Cerebellar nuclear complex (tissue), 1 donor: ENCODE data around the gene PXK.
"Not testable (repeated sequence)": the region's sequence is repeated elsewhere in the genome, so short reads cannot be mapped to it uniquely, and the experiment has no call there.

Experiments used
- DNase-seq, 2 experiments: peaks; one replicate each; lab custom pipeline; 2025; lab: John Stamatoyannopoulos, UW

PXK gene

DNA sequence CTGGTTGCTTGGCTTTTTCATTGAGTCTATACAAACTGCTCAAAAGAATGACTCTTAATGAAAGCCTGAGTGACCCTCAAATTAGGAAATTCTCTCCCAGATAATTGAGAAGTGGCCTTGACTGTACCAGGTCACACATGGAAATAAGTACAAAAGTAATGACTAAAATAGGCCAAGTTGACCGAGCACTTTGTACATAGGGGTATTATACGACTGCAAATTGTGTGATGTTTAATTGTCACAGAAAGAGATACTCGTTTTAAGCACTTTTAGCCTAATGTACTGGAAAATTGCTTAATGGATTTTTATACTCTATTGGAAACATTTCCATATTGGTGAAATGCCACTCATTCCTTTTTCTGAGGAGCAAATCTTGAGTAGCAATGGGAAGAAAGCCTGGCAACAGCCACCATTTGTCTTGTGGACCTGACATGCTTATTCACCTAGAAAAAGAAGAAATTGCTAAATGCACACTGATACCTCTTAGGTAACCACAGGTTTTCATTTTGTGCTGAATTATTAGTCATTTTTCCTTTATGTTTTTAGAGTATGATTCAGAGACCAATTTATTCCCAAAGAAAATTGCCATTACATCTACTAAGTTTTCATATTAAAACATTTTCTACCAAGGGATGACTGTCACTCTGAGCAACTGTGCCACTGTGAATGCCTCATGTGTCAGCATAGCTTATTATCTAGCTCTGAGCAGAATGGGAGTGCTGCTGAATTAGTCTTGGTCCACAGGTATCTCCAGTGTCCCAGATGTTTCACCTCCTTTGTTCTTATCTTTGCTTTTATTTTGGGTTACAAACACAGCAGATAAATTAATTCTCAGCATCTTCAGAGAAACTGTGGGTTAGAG, 8.9 kb upstream of the PXK start:
- no peak for DNase-seq

DNA sequence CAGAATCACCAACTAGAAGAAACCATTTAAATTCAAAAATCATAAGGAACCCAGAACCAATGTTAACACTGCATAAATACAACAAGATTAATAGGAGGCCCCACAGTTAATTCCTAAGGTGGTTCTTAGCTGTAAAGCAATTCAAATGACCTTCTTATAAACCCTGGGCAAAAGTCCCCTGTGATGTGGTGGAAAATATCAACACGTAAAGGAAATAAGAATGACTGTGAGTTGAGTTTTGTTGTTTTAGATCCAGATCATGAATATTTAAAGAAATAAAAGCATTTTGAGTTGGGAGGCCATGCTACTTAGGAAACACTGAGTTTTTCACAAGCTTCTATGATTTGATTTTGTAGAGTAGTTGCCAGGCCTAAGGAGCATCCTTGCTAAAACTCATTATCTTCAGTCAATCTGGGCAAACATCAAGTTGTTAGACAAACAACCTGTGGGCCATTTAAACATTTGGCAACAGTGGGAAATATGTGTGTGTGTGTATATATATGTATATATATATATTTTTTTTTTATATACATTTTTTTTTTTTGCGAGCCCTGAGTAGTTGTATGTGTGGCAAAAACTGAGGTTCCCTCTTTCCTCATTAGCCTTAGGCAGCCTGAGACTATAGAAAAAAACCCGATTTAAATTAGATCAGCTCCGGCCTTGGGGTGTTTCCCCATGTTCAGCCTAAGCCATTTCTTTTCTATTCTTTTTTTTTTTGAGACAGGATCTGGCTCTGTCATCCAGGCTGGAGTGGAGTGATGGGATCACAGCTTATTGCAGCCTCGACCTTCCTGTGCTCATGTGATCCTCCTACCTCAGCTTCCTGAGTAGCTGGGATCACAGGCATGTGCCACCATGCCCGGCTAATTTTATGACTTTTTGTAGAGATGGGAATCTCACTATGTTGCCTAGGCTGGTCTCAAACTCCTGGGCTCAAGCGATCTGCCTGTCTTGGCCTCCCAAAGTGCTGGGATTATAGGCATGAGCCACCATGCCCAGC, 8.0 kb upstream of the PXK start:
- no peak for DNase-seq

DNA sequence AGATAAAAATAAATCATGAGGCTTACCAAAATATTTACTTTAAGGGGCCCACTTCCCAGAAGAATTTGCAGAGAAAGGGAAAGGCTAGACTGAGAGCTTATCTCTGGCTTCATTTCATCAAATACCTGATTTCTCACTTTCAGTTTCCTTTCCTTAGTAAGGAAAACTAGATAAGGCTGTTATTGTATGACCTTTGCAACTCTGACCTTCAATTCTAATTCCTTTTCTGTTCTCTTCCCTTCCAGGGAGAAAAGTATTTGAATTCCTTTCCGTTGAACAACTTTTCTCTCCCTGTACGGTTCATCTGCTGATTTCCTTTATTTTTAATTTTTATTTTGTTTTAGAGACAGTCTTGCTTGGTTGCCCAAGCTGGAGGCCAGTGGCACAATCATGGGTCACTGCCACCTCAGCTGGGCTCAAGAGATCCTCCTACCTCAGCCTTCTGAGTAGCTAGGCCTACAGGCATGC, 7.1 kb upstream of the PXK start:
- DNase-seq, result no peak

DNA sequence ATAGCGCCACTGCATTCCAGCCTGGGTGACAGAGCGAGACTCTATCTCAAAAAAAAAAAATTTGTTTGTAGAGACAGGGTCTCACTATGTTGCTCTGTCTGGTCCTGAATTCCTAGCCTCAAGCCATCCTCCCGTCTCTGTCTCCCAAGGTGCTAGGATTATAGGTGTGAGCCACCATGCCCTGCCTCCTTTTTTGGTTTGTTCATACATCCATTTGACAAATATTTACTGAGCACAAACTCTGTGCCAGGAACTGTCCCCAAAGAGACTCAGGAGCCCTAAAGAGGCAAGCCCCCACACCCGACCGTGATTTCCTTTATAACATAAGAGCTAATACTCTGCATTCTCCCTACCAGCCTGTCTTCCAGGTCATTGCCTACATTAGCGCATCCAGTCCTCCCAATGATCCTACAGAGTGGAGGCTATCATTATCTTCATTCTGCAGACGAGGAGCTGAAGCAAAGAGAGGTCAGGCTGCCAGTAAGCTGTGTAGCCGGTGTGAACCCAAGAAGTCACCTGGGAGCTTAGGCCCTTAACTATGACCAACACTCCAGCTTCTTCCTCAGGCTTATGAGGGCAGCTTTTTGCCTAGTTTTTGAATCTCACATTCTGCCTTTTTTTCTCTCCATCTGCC, 6.3 kb upstream of the PXK start:
- DNase-seq, result no peak

DNA sequence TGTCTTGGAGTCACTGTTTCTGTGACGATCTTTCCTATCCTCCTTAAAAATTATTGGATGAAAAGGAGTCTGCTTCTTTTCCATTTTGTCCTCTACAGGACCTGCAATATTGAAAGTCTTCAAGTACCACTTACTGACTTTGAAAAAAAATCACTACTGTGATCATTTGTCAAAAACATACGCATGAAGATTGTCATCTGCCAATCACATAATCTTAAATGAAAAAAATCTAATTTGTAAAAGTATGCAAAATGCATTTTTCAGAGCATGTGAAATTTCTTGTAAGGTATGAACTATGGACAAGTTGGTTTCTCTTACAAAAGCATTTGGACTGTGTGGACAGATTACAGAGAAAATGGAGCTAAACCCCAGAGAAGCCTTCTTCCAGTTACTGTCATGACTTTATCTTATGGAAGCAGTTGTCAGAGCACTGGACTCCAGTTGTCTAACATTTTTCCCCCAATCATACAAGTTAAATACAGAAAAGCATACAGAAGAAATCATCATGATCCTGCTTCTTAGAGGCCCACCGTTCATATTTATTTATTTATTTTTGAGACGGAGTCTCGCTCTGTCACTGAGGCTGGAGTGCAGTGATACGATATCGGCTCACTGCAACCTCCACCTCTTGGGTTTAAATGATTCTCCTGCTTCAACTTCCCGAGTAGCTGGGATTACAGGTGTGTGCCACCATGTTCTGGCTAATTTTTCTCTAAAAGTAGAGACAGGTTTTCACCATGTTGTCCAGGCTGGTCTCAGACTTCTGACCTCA, 3.4 kb upstream of the PXK start:
- DNase-seq, result no peak

DNA sequence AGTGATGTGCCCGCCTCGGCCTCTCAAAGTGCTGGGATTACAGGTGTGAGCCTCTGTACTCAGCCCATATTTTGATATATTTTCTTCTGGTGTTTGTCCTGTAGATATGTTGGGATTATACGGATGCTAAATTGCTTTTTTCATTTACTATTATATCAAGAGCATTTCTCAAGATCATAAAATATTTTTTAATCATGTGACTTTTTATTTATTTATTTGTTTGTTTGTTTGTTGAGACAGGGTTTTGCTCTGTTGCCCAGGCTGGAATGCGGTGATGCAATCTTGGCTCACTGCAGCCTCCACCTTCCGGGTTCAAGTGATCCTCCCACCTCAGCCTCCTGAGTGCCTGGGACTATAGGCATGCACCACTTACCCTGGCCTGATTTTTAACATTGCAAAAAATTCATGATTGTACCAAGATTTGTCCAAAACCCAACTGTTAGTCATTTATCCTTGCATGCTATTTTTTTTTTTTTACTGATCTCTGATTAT, 2.7 kb upstream of the PXK start:
- no peak for DNase-seq

DNA sequence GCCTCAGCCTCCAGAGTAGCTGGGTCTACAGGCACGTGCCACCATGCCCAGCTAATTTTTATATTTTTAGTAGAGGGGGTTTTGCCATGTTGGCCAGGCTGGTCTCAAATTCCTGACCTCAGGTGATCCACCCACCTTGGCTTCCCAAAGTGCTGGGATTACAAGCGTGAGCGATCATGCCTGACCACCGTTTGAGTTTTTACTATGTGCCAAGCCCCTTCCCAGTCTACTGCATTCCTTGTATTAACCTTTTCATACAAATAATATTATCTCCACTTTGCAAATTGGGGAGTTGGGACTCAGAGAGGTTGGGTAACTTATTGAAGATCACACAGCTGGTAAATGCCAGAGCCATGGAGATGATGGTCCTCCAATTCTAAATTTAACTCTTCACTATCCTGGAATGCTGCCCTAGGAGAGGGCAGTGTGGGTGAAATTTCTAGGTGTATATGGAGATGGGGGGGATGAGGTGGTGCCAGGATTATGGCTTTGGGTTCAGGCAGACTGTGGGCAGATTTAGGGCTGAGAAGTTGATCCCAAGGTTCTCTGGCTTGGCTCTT, 1.0 kb upstream of the PXK start:
- DNase-seq, result no peak

DNA sequence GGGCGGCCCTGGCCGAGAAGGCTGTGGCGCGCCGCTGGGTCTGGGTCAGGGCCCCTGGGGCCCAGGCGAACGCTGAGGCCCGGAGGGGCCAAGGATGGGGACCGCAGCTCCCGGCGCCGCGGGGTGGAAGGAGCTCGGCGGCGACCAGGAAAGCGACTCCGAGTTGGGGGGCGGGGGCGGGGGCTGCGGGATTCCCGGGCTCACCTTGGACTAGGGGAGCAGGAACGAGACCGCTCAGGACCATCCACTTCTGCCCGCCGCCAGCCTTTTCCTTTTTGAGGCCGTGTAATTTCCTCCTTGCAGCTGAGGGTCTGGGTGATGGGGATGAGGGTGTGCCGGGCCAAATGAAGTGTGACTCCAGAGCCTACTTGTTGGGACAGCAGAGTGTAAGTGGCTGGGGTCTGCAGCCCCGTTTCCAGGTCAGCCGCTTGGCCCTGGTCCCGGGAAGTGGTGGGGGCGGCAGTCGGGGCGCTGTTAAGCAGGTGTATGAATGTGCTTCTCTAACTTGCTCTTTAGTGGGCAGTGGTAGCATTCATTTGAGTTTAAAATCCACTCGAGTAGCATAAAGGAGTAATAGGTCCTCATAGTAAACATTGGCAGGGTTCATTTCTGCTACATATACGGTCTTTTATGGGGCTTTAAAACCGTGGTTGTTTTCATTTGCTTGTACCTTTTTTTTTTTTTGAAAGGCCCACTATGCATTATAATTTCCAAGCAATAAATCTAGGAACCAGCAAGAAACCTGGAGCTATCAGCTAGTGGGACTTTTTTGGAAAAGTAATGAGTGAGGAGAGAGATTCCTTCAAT, 717 bp downstream of the PXK start:
- DNase-seq, result no peak

DNA sequence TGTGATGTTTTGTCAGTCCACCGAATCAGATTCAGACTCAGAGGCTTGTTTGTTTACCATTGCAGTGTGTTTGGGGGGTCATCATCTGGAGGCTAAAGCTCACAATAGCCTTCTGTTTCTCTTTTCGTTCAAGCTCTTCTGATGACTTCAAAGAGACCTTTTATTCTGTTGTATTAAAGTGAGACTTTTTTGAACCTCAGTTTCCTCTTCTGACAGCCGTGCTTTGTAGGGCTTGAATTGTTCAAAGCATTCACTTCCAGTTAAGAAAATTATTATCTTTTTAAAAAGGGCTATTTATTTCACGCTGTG, 1.3 kb downstream of the PXK start:
- no peak for DNase-seq

DNA sequence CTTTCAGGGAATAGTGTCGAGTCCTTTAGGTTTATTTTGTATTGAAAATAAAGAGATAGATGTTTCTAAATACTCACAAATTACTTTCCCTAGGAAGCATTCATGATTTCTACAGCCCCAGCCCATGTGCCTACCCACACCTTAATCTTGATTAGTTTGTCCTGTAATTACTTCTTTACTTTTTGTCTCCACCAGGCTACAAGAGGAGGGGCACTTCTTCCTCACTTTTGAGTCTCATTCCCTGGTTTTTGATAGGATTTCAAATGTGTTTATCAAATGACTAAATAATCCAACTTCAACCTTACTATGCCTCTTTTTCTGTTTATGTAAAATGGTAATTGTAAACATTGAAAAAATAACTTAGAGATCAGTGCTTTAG, 1.8 kb downstream of the PXK start:
- DNase-seq, result no peak

DNA sequence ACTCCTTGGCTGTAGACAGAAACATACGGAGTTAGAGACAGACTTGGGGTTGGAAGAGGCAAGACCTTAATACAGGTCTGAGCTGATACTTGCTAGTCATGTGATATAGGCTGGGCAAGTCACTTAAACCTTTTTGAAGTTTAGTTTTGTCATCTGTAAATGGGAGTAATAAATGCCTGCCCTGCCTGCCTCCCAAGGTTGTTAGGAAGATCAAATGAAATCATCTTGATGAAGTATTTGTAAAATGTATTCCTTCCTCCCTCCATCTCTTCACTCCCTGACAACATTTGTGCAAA, 2.9 kb downstream of the PXK start:
- no peak for DNase-seq

DNA sequence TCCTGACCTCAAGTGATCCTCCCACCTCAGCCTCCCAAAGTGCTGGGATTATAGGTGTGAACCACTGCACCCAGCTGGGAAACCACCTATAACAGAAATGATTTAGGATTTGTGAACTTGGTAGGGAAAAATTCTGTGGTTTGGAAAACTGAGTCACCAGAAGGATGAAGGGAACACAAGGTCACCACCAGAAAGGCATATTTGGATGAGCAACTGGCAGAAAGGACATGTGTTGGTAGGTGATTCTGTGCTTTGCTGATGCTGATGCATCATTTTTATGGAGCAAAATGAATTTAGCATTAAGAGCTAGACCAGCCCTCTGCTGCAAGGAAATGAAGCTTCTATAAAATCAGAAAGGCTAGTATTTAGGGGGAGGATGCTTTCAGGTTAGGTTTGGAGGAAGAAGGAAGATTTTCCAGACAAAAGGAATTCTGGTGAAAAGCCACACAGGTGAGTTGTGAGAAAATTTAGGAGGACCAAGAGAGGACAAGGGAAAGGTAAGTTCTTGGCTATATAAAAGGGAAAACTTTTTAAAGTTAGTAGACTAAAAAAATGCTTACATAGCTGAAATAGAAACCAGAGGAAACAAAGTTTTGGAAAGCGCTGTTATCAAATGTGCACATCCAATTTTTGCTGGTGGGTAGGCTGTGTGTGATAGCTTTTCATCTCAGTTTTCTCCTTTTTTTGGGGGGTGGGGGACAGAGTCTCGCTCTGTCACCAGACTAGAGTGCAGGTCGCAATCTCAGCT, 3.6 kb downstream of the PXK start:
- no peak for DNase-seq

DNA sequence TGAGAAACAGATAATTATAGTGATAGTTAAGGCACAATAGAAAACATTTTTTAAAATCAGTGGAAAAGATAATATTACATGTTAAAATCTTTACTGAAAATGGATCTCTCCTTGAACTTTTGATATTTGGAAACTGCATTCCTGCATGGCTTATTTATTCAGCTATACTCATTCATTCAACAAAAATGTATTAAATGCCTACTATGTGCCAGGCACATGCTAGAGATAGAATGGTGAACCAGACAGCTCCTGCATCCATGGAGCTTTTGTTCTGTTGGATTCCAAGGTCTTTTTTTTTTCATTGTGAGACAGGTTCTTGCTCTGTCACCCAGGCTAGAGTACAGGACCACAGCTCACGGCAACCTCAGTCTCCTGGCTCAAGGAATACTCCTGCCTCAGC, 4.5 kb downstream of the PXK start:
- no peak for DNase-seq

DNA sequence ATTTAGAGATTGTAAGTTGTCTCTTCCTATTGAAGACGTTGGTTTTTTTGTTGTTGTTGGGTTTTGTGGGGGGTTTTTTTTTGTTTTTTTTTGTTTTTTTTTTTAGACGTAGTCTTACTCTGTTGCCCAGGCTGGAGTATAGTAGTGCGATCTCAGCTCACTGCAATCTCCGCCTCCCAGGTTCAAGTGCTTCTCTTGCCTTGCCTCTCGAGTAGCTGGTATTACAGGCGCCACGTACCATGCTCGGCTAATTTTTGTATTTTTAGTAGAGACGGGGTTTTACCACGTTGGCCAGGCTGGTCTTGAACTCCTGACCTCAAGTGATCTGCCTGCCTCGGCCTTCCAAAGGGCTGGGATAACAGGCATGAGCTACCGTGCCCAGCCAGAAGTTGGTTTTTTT, 6.5 kb downstream of the PXK start:
- not testable (repeated sequence) for DNase-seq

DNA sequence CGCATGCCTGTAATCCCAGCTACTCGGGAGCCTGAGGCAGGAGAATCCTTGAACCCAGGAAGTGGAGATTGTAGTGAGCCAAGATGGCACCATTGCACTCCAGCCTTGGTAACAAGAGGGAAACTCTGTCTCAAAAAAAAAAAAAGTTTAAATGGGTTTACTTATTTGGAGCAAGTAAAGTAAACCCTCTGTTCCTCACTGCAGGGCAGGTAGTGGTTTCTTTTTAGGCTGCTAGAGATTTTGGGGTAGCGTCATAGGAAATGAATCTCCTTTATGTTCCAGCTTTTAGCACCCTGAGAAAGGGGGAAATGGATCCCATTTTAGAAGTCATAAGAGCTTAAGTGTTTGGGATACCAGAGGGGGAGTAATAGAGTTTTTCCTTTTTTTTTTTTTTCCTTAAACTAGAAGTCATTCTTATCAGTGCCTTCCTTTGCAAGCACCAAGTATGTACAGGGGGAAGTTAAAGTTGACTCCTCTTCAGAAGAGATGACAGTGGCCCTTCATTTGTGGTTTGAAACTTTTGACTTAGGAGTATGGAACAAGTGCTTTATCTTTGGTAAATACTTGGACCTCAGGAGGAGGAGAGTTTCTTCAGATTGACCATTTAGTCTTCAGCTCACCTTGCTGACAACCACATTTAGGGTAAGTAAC, 8.0 kb downstream of the PXK start:
- no peak for DNase-seq

DNA sequence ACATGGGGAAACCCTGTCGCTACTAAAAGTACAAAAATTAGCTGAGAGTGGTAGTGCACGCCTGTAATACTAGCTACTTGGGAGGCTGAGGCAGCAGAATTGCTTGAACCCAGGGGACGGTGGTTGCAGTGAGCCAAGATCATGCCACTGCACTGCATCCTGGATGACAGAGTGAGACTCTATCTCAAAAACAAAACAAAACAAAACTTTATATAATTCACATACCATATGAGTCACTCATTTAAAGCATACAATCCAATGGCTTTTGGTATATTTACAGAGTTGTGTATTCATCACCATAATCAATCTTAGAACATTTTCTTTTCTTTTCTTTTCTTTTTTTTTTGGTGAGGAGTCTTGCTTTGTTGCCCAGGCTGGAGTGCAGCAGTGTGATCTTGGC, 8.7 kb downstream of the PXK start:
- DNase-seq, result no peak

DNA sequence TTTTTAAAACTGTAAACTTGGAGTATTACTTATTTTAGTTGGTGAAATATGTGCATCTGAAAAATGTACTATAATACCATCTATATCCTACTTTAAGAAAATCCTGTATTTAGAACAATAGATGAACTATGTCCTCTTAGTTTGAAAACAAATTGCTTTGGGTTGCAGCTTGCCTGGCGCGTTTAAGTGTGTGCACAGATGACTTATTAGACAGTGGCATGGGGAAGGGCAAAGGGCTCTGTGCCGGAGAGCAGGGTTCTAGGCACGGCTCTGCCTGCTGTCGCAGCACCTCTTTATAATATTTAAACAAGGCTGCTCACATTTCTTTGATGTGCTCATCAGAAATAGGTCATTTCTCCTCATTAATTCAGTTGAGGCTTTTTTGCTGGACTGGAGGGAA, 10.0 kb downstream of the PXK start:
- DNase-seq, result no peak

DNA sequence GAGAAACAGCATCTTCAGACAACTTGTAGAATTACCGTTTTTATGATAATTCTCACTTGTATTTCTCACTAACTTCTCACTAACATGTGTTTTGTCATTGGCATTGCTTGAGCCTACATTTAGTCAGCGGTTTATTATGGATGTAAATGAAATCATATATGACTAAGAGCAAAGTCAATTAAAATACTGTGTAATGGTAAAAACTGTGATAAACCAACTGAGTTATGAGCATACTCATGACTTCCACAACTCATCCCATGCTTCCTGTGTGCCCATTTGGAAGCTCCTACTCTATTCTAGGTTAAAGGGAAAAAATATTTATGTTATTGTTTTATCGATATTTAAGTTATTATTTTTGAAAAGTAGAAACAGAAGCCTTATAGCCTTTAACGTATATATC, 12.8 kb downstream of the PXK start:
- no peak for DNase-seq

DNA sequence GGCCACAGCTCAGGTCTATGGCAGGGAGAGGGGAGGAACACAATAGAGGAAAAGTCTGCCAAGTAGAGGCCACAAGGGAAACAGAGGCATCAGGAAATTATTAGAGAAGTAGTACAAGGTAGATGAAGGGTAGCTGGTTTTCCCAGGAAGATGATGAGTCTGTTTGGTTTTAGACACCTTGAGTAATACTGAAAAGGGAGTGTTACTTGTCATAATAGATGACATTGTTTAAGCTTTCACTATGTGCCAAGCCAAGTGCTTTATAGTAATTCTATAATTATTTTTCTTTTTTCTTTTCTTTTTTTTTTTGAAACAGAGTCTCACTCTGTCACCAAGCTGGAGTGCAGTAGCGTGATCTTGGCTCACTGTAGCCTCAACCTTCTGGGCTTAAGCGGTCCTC, 13.7 kb downstream of the PXK start:
- DNase-seq, result no peak
